Activated CD4-positive, CD25-positive, alpha-beta regulatory T cell (primary cell): ENCODE results near the gene DNAJC12.
"Not testable (repeated sequence)": the region's sequence is repeated elsewhere in the genome, so short reads cannot be mapped to it uniquely, and the experiment has no call there.

ENCODE experiments used
- DNase-seq, 4 experiments: peaks; one replicate each; lab custom pipeline; 2025; lab: John Stamatoyannopoulos, UW

The DNAJC12 gene

GRCh38 chr10:67792653-67793052 is 45.3 kb downstream of the DNAJC12 start:
- no peak for DNase-seq

- DNase-seq = no peak
Observed at GRCh38 chr10:67790534-67791408, 47.2 kb downstream of the DNAJC12 start.

DNA sequence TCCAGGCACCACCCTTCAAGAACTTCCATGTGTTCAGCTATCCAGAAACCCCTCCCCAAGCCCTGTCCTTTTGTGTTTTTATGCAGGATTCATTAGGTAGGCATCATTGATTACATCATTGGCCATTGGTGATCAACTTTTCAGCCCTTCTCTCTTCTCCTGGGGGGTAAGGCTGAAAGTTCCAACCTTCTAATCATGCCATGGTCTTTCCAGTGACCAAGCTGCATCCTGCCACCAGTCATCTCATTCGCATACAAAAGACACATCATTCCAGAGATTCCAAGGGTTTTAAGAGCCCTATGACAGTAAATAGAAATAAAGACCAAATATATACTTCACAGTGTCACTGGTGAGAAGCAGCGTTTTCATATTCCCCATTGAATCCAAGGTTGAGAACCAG is 48.2 kb downstream of the DNAJC12 start:
- no peak for DNase-seq

GRCh38 chr10:67788028-67788886 is 49.7 kb downstream of the DNAJC12 start:
- DNase-seq = peak; percentile 17 to 60 (median 41)

GRCh38 chr10:67785098-67785497 is 52.9 kb downstream of the DNAJC12 start:
- DNase-seq = no peak

DNA sequence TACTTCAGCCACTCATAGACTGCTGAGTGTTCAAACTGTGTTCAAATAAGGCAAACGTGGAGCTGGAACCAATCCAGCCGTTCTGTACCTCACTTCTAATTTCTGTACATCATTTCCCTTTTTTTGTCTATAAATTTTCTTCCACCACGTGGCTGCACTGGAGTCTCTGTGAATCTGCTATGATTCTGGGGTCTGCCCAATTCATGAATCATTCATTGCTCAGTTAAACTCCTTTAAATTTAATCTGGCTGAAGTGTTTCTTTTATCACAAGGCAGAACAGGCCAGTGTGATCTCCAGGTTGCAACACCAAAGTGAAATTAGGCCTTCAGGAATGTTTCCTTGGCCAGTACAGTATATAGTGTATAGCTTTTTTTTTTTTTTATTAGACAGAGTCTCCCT is 53.5 kb downstream of the DNAJC12 start:
- DNase-seq = no peak

GRCh38 chr10:67783606-67784294 is 54.2 kb downstream of the DNAJC12 start:
- no peak for DNase-seq

GRCh38 chr10:67782530-67782929 is 55.5 kb downstream of the DNAJC12 start:
- DNase-seq = no peak

GRCh38 chr10:67780759-67781538 is 57.0 kb downstream of the DNAJC12 start:
- DNase-seq = no peak

DNA sequence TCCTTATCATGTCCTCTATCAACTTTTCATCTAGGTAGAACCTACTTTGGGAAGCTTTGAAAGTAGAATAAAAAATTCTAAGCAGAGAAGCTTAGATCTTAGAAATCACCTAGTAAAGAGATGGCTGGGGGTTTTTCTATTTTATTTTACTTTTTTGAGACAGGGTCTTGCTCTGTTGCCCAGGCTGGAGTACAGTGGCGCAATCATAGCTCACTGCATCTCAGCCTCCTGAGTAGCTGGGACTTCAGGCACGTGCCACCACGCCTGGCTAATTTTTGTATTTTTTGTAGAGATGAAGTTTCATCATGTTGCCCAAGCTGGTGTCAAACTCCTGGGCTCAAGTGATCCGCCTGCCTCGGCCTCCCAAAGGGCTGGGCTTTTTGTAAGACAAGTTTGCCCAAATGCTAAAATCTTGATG is 57.8 kb downstream of the DNAJC12 start:
- DNase-seq = not testable (repeated sequence)

DNA sequence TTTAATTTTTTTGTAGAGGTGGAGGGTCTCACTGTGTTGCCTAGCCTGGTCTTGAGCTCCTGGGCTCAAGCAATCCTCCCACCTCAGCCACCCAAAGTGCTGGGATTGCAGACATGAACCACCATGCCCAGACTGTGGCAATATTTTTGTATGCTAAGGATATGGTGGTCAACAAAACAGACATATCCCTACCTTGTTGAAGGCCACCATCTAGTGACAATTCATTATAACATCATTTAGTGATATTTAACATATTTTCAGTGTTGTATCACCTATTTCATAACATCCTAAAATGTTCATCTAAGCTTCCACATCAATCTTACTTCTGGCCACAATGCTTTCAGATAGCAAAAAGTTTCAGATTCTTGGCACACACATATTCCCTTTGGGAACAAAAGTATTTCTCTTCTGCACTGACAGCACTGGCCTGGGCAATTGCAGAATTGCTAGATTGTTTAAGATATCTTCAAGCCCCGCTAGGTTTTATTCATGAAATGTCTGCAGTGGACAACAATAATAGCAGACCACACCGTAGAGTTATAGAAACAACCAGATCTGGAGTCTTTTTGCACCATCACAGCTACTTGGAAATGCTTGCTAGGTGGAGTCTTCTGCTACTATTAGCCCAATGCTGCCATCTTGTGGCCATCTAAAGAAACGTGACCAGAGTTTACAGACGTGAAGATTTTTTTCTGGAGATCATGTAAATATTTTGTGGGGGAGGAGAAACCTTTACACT is 58.4 kb downstream of the DNAJC12 start:
- peak; percentile 32 to 52 (median 45) for DNase-seq

- no peak for DNase-seq
Observed at GRCh38 chr10:67776371-67776770, 61.6 kb downstream of the DNAJC12 start.

GRCh38 chr10:67775279-67775678 is 62.7 kb downstream of the DNAJC12 start:
- DNase-seq = no peak

- DNase-seq = no peak
Observed at GRCh38 chr10:67772894-67773511, 65.0 kb downstream of the DNAJC12 start.

DNA sequence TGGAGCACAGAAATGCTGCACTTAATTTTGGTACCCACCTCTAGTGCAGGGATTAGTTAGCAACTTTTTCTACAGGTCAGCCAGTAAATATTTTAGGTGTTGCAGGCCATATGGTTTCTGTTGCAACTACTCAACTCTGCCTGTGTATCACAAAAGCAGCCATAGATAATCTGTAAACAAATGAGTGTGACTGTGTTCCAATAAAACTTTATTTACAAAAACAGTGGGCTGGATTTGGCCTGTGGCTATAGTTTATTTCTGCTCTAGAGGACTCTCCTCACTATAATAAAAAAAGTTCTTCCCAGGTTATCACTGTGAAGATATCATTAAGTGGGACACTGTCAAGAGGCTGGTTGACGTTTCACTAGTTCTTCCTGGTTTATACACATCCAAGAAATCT is 65.8 kb downstream of the DNAJC12 start:
- DNase-seq = no peak

DNA sequence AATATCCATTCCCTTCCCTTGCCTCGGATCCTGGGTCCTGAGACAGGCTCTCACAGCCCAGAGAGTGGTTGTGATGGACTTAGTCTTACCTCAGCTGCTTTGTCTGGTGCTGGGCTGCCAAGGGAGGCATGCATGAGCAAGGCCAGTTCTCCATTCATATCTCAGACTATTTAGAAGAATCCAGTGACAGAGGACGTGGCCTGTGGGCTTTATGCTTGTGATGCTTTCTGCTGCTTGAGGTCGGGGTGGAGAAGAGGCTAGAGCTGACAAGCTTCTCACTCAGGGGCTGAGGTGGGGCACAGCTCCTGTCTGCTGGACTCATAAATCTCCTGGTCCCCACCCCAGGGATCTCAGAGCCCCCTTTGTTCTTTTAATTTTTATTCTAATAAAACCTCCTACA is 66.8 kb downstream of the DNAJC12 start:
- DNase-seq = no peak

GRCh38 chr10:67770537-67770936 is 67.5 kb downstream of the DNAJC12 start:
- DNase-seq = no peak

DNA sequence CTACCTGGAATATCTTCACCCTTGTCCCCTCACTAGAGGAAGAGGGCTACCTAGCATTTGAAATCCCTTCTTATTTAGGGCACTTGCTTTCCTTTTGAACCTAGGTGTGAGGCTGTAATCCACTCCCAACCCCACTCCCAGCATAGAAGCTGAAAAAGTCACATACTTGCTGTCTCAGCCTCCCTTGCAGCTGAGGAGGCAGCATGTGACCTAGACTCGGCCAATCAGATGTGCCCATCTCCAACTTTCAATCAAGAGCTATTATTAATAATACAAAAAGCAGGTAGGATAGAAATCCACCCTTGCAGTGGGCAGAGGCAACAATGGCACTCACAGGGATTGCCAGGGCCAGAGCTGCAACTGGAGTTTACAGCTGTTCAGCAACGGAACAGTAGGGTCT is 70.7 kb downstream of the DNAJC12 start:
- no peak for DNase-seq

DNA sequence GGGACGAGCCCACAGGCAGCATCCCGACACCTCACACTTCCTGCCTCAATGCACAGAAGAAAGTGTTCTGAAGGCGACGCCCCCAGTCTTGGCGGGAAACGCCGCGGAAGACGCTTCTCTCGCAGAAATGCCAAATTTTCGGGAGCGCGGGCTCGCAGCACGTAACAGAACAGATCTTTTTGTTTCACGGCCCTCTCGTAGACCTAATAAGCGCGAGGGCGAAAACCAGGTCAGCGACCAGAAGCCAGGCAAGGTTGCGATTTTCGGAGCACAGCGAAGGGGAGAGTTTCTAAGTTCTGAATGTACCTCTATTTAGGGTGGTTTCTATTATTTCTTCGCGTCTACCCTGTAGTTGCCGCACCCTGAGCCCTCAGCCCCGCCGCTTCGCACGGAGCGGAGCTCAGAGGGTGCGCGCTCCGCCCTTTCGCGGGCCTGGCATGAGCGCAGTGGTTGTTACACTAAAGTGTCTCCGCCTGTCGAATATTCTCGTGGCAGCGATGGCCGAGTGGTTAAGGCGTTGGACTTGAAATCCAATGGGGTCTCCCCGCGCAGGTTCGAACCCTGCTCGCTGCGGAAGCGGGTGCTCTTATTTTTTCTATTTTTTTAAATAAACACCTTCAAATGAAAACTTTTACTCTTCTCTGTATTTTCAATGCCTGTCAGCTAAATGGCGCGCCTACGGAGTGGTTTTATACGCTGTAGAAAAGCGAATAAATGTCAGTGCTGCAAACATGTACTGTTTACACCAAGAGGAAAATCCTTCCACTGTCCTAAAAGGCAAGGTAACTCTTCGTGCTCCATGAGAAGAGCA is 73.8 kb downstream of the DNAJC12 start:
- peak; percentile 84 to 97 (median 90) for DNase-seq
